Activated T-cell treated with anti-CD3 and anti-CD28 coated beads for 24 hours (primary cell): ENCODE results near the gene MAGI1.
"Not testable (repeated sequence)": the region's sequence is repeated elsewhere in the genome, so short reads cannot be mapped to it uniquely, and the experiment has no call there.

Experiments used
- DNase-seq: peaks from one replicate; pipeline ENCODE4 v3.0.0-alpha.2; 2020; ENCODE audit warnings: low read depth

Gene MAGI1

DNA sequence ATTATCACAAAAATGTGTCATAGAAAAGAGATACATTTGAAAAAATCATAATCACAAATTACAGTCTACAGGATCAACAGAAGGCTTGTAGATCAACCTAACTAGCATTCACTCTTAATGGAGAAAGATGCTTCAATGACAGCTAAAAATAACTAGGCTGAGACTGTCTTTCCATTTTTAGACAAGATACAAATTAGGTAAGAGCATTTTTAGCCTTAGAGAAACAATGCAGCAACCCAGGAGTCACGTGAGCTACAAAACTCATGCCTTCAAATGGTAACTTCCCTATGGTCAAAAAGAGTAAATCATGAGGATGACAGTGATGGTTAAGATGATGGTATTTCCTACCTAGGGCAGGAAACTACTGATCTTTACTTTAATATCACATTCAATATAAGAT lies 415.4 kb downstream of the MAGI1 start:
- DNase-seq, result no peak

DNA sequence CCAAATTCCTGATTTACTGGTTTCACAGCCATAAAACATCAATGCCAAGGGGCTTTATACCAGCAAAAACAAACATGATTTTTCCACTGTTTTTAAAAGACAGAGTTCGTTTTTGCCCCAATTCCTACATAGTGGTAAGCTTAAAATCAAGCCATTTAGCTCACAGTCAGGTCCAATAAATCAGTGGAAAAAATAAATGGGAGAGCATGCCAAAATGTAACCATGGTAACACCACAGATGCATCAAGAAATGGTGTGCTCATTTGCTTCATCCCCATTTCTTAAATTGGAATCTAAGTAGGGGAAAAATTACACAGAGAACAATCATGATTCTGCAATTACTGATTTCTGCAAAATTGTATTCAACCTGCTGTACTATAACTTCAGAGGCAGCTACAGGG lies 418.8 kb downstream of the MAGI1 start:
- no peak for DNase-seq

DNA sequence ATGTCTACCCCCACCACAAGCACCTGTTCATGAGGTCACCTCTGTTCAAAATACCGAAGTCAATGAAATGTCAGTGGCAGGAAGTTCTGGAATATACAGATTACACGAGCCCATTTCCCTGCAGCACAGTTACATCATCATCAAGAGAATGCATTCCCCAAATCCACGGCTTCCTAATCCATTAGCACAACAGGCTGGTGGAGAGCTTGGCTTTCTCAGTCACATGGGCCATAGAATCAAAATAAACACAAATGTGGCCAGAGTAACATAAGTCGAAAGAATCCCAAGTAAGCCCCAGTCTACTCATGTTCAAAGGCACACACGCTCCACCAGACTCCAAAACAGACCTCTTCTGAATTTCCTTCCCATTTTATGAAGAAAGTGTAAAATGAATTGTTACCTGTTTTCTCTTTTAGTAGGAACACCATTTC lies 419.3 kb downstream of the MAGI1 start:
- no peak for DNase-seq

- no peak for DNase-seq
Observed at GRCh38 chr3:65618599-65618998, 420.1 kb downstream of the MAGI1 start.

DNA sequence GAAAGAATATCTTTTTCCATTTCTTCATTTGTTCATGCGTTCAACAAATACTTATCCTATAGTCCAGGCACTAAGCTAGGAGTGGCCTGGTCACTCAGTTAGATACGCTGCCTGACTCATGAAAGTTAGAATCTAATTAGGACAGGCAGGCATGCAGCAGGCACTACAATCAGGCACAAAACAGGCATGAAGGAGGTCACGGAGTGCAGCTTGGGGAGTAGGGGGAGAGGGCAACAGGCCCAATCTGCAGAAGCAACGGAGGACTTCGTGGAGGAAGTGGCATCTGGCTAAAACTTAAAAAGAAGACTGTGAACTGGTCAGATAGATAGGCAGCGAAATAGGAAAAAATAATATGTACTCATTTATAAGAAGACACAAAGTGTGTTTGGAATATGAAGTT lies 420.9 kb downstream of the MAGI1 start:
- DNase-seq, result no peak

- no peak for DNase-seq
Observed at GRCh38 chr3:65617209-65617608, 421.5 kb downstream of the MAGI1 start.

GRCh38 chr3:65616563-65616962 lies 422.2 kb downstream of the MAGI1 start:
- no peak for DNase-seq

- no peak for DNase-seq
Observed at GRCh38 chr3:65615329-65615728, 423.4 kb downstream of the MAGI1 start.

DNA sequence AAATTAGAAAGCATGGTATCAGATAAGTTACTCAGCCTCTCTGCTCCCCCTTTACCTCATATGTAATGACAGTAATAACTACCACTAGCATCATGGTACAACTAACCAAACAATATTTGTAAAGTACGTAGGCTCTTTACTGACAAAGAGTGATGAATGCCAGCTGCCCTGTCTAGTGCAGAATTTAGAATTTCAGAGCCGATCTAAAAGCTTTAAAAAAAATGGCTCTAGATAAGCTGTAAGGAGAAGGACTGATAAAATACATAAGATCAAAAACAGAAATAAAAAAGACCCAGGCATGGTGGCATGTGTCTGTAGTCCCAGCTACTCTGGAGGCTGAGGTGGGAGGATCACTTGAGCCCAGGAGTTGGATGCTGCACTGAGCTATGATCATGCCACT lies 424.1 kb downstream of the MAGI1 start:
- no peak for DNase-seq

DNA sequence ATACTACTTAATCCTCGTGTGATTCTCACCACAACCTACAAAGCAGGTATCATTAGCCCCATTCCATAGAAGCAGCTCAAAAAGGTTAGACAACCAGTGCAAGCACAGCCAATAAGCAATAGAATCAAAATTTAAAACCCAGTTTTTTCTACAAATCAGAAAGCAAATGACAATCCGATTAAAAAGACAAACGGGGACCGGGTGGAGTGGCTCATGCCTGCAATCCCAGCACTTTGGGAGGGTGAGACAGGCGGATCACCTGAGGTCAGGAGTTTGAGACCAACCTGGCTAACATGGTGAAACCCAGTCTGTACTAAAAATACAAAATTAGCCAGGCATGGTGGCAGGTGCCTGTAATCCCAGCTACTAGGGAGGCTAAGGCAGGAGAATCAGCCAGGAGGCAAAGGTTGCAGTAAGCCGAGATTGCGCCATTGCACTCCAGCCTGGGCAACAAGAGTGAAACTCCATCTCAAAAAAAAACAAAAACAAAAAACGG lies 430.7 kb downstream of the MAGI1 start:
- DNase-seq, result not testable (repeated sequence)

DNA sequence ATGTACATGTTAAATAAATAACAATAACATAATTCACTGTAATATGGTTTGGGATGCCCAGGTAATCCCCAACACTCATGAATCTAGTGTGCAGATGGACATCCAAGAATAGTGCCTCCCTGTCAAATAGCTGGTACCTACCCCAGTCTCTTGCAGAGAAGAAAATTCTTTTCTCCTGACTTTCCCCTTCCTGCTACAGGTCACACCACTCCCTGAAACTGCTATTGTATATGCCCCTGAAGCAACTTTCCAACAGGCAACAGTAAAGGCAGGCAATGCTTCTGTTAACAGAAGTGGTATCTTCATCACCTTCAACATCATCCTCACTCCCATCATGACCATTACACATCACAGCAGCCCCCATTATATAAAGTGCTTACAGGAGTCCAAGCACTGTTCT lies 431.6 kb downstream of the MAGI1 start:
- DNase-seq, result no peak

GRCh38 chr3:65605876-65606432 lies 432.8 kb downstream of the MAGI1 start:
- DNase-seq, result no peak

DNA sequence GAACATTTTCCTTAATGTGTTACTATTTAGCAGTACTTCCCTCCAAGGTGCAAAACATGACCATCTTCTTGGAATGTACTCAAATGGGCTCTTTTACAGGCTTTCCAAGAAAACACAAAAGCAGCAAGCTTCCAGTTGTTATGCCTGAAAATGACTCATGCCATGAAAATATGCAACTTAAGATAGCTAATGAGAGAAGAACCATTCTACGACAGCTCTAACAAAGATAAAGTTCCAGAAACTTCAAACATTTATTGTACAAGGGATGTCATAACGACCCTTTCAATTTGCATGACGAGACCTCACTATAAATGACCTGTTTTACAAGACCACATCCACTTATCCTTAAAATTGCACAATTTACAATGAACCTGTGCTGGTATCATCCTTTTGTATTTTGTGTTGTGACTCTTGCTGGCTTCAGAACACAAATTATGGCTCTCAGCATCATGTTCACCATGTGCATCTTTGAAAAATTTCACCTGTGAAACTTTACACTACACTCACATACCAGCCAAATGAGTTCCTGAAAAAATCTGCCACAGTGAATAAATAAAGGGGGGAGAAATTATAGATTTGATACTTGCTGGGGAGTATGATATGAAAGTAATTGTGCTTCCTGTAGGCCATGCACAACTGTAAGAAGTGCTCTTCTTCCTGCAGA lies 433.7 kb downstream of the MAGI1 start:
- no peak for DNase-seq

GRCh38 chr3:65603631-65604030 lies 435.1 kb downstream of the MAGI1 start:
- no peak for DNase-seq

- DNase-seq, result no peak
Observed at GRCh38 chr3:65600888-65601287, 437.8 kb downstream of the MAGI1 start.

GRCh38 chr3:65597952-65598413 lies 440.7 kb downstream of the MAGI1 start:
- no peak for DNase-seq

DNA sequence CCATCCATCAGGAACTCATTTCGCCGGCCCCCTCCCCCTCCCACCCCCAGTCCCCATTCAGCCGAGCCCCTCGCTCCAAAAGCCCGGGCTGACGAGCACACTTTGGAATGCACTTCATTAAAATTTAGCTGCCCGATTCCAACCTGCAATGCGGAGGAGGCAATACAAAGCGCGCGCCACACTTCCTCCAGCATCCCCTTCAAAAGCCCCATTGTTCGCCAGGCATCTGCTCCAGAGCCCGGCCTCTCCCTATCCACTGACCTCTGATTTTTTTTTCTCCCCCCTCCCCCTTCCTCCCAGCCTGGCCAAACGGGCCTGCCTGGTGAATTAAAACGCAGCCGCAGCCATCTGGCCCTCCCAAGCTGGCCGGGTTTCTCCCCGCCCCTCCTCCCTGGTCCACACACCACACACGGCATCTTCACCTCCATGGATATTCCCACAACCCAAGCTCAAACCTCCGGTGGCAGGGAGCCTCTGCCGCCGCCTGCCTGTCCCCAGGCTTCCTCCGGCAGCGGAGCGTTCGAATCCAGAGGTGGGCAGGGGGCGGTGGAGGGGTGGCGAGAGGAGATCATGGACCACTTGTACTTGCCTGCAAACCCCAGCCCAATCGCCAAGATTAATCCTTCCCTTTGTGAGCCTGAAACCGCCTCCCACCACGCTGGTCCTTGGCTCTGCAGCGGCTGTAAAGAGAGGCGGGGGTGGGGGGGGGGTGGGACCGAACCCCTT lies 441.3 kb downstream of the MAGI1 start:
- no peak for DNase-seq

GRCh38 chr3:65596571-65597225 lies 442.0 kb downstream of the MAGI1 start:
- DNase-seq, result no peak

DNA sequence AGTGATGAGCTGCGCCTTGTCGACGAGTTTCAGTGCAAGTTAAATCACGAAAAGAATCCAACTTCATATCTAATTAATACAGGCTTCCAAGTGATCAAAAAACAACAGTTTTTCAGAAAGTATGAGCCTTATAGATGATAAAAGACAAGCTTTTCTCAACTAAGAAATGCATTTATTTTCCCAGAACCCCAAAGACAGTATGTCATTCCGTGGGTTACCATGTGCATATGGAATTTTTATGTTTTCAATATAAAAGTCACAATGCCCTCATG lies 442.8 kb downstream of the MAGI1 start:
- DNase-seq, result no peak

DNA sequence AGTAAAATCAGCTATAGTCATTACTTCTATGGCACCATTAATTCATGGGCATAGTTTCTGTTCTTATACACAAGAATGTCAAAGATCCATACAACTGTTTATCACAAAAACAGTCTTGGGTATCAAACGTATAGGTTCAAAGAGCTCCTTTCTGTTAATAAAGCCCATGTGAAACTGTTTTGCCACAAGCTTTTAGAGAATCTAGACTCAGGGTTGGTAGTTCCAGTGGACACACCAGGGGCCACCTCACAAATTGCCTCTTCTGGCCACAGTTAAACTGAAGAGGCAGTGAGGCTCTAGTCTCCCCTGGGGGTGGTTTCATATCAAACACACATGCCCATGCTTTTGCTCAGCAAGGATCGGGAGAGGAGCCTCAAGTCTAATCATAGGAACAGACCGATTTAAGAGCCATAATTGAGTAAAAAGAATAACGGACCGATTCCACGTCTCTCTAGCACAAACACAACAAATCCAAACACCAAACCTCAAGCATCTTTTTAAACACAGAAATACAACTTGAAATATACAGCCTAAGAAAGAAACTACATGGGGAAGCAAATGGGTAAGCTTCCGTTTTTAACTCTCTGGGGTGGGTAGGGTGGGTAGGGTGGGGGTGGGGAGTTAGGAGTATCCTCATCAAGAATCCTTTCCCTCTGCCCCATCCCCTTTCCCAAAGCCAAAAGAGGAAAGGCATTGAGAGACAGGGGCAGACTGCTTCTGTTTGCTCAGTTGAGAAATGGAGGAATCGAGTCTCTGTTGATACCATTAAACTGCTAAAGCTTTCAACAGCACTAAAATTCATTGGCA lies 443.3 kb downstream of the MAGI1 start:
- DNase-seq, result no peak

GRCh38 chr3:65593780-65594752 lies 444.7 kb downstream of the MAGI1 start:
- DNase-seq, result no peak
